ENCODE data around the gene TXN2.

TXN2 gene

DNA sequence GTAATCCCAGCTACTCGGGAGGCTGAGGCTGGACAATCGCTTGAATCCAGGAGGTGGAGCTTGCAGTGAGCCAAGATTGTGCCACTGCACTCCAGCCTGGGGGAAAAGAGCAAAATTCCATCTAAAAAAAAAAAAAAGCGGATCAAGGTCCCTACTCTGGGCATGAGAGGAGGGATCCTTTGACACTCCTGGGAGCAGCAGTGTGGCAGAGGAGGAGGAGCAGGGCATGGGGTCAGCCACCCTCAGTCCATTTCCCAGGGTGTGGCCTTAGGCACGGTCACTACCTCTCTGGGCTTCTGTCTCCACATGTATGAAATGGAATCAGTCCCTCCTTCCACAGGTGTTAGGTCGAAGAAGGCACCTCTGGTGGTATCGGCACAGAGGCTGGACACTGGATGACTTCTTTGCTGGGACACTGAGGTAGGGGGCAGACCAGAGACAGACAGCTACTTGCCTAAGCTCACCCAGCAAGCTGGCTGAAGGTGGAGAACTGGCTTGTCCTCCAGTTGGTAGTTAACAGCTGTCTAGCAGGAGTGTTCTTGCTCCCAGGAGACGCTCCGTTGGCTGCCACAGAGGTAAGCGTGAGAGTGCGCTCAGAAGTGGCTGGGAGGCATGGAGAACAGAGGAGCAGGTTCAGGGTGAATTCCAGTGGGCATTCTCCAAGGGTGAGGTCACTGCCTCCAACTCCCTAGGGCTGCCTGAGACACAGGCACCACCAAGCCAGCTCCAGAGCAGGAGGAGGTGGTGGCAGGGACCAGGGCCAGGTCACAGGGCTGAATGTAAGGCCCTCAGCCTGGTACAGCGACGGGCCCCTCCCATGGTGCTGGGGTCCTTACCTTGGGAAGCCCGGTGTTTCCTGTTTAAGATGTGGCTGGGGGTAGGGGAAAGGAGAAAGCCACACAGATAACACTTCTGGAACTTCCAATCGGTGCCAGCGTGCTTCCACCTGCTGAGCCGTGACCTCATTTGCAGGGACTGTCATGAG is 19.5 kb downstream of the TXN2 start:
- Mint-ChIP-seq H3K4me1 (peaks cover 46% of the 10 kb centered on the region), H3K9me3 (no peaks in the 10 kb centered on the region), H3K27me3 (ENCODE audit: low read depth, poor library complexity) (peaks cover 3% of the 10 kb centered on the region), H3K27ac (peak overlapping the region; percentile 93), H3K4me3 (no peak overlapping the region), H3K36me3 (ENCODE audit: low read depth) (peaks cover 3% of the 10 kb centered on the region)
- TF ChIP-seq, protein P1, sequence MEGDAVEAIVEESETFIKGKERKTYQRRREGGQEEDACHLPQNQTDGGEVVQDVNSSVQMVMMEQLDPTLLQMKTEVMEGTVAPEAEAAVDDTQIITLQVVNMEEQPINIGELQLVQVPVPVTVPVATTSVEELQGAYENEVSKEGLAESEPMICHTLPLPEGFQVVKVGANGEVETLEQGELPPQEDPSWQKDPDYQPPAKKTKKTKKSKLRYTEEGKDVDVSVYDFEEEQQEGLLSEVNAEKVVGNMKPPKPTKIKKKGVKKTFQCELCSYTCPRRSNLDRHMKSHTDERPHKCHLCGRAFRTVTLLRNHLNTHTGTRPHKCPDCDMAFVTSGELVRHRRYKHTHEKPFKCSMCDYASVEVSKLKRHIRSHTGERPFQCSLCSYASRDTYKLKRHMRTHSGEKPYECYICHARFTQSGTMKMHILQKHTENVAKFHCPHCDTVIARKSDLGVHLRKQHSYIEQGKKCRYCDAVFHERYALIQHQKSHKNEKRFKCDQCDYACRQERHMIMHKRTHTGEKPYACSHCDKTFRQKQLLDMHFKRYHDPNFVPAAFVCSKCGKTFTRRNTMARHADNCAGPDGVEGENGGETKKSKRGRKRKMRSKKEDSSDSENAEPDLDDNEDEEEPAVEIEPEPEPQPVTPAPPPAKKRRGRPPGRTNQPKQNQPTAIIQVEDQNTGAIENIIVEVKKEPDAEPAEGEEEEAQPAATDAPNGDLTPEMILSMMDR (IDR thresholded peaks at IDR 0.05): no peak
- DNase-seq: peak; percentile 46

DNA sequence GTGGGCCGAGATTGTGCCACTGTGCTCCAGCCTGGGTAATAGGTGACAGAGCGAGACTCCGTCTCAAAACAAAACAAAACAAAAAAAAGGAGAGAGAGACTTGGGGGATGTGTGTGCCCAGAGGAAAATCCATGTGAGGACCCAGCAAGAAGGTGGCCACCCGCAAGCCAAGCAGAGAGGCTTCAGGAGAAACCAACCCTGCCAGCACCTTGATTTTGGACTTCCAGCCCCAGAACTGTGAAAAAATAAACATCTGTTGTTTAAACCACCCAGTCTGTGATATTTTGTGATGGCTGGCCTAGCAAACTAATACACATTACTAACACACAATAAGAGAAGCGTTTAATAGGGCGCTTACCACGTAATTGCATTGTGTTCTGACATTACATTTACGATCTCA is 21.2 kb downstream of the TXN2 start:
- no peak for DNase-seq
- H3K9me3 Mint-ChIP-seq: no peaks in the 10 kb centered on the region
- no peaks in the 10 kb centered on the region for H3K36me3 Mint-ChIP-seq (ENCODE audit: low read depth)
- peaks cover 3% of the 10 kb centered on the region for H3K27me3 Mint-ChIP-seq (ENCODE audit: low read depth, poor library complexity)
- H3K27ac Mint-ChIP-seq: peak overlapping the region; percentile 54
- TF ChIP-seq, protein P1 (IDR thresholded peaks at IDR 0.05): no peak
- H3K4me1 Mint-ChIP-seq: peaks cover 56% of the 10 kb centered on the region
- no peak overlapping the region for H3K4me3 Mint-ChIP-seq

DNA sequence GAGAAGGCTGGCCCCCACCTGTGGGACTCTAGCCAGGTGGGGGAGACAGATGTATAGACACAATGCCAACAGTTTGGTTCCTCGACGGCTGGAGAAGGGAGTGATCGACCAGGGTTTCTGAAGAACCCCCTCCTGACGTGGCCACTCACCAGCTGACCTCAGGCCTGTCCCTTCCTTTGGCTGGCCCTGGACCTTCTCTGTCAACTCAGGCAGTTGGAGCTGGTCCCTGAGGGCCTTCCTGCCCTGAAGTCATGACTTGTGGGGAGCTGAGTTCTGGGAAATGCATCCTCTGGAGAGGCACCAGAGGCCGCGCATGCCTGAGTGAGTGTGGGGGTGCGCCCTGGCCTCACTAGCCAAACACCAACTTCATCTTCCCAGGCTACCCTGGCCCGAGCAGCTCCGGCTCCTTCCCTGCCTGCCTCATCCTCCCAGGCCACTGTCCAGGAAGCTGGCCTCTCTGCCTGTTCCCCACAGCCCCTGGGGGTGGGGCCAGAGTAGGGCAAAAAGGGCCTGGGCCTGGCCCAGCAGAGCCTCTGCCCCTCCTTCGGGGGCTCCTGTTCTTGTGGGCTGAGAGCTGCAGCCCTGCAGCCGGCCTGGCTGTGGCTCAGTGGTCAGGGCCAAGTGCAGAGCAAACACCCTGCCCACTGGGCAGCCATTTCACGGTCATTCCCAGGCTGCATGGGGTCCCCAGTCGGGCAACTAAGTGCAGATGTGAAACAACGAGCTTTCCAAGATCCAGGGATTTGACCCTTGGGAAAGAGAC is 23.6 kb downstream of the TXN2 start:
- DNase-seq: no peak
- no peak overlapping the region for H3K4me3 Mint-ChIP-seq
- H3K27me3 Mint-ChIP-seq (ENCODE audit: low read depth, poor library complexity): no peaks in the 10 kb centered on the region

DNA sequence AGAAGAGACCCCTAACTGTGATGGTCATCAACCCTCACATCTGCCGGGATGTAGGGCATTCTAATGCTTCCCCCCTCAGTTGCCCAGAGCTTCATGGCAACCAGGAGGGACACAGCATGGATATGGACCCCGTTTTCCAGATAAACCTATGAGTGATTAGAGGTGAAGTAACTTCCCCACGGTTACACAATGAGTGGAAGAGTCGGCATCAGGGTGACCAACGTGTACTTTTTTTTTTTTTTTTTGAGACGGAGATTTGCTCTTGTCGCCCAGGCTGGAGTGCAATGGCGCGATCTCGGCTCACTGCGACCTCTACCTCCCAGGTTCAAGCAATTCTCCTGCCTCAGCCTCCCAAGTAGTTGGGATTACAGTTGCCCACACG is 25.0 kb downstream of the TXN2 start:
- Mint-ChIP-seq H3K36me3 (ENCODE audit: low read depth) (no peaks in the 10 kb centered on the region), H3K27me3 (ENCODE audit: low read depth, poor library complexity) (no peaks in the 10 kb centered on the region), H3K27ac (peak overlapping the region; percentile 81), H3K4me3 (no peak overlapping the region), H3K4me1 (peaks cover 51% of the 10 kb centered on the region), H3K9me3 (no peaks in the 10 kb centered on the region)
- TF ChIP-seq, protein P1 (IDR thresholded peaks at IDR 0.05): no peak
- DNase-seq: no peak

More for the DNA sequence above, 23.6 kb downstream of the TXN2 start:
- no peaks in the 10 kb centered on the region for H3K36me3 Mint-ChIP-seq (ENCODE audit: low read depth)
- no peak overlapping the region for H3K27ac Mint-ChIP-seq
- H3K4me1 Mint-ChIP-seq: peaks cover 56% of the 10 kb centered on the region
- TF ChIP-seq, protein P1 (IDR thresholded peaks at IDR 0.05): no peak
- H3K9me3 Mint-ChIP-seq: no peaks in the 10 kb centered on the region

DNA sequence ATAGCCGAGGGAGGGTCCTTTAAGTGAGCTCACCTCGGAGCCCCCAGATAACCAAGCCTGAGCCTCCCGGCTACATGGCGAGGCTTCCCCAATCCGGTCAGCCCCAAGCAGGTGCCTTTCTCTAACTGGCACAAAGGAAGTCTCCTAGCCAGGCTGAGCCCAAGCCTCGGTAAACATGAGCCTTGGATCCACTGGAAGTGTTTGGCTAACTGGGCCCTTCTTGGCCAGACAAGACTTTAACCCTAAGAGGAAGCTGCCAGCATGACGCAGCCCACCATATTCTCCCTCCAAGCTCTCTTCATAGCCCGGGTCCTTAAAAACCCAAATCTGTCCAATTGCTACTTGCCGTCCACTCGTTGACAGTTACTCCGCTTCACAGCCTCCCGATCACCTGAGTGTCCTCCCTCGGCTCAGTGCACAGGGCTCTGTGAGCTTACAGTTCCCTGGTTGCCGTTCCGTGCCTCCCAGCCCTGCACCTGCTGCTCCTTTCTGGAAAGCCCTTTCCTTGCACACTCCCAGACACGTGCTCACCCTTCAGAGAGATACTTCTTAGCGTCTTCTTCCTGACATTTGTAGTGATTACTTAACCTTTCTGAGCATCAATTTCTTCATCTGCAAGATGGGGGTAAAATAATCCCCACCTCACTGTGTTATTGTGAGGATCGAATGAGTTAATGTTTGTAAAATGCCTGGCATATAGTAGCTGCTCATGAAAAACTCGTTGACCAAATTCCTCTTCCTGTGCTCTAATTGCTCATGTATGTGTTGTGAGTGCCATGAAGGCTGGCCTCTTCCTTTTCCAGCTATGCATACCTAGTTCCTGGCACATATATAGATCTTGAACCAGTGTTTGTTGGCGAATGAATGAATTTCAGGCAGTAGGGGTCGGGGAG is 25.6 kb downstream of the TXN2 start:
- H3K27ac Mint-ChIP-seq: peak overlapping the region; percentile 81
- H3K9me3 Mint-ChIP-seq: no peaks in the 10 kb centered on the region
- H3K36me3 Mint-ChIP-seq (ENCODE audit: low read depth): no peaks in the 10 kb centered on the region
- peak overlapping the region; percentile 61 for H3K4me3 Mint-ChIP-seq
- peaks cover 45% of the 10 kb centered on the region for H3K4me1 Mint-ChIP-seq
- no peak for DNase-seq
- TF ChIP-seq, protein P1 (IDR thresholded peaks at IDR 0.05): no peak
- no peaks in the 10 kb centered on the region for H3K27me3 Mint-ChIP-seq (ENCODE audit: low read depth, poor library complexity)

All from nephron progenitor cell (in vitro differentiated cells).